ENCODE measurements around the gene CPNE2. TPM values are rescaled to one million over a fixed set of nuclear protein-coding genes. Genes with fewer than 3 reads are reported as not detected.

The CPNE2 gene
- total RNA-seq, 4 donors from 2014 or later = 41.6 to 154 (median 84.2) TPM

DNA sequence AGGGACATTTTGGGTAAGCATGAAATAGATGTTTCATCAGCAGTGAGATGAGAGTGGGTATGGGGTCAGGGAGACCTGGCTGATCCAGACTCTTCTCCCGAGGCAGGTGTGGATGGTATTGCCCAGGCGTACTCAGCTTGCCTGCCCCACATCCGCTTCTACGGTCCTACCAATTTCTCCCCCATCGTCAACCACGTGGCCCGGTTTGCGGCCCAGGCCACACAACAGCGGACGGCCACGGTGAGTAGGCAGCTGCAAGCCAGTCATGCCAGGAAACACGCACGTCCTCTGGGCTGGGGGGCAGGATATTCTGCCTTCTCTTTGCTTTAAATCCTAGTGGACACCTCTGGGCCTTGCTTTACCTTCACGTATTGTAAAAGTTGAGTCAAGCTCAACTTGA, 44.7 kb downstream of the CPNE2 start:
- TF ChIP-seq POLR2A (IDR thresholded peaks at IDR 0.05) = no peak
- TF ChIP-seq, protein P1, sequence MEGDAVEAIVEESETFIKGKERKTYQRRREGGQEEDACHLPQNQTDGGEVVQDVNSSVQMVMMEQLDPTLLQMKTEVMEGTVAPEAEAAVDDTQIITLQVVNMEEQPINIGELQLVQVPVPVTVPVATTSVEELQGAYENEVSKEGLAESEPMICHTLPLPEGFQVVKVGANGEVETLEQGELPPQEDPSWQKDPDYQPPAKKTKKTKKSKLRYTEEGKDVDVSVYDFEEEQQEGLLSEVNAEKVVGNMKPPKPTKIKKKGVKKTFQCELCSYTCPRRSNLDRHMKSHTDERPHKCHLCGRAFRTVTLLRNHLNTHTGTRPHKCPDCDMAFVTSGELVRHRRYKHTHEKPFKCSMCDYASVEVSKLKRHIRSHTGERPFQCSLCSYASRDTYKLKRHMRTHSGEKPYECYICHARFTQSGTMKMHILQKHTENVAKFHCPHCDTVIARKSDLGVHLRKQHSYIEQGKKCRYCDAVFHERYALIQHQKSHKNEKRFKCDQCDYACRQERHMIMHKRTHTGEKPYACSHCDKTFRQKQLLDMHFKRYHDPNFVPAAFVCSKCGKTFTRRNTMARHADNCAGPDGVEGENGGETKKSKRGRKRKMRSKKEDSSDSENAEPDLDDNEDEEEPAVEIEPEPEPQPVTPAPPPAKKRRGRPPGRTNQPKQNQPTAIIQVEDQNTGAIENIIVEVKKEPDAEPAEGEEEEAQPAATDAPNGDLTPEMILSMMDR (IDR thresholded peaks at IDR 0.05) = no peak
- TF ChIP-seq EP300 (IDR thresholded peaks at IDR 0.05; ENCODE audit: low read depth) = no peak
- TF ChIP-seq POLR2AphosphoS5 (IDR thresholded peaks at IDR 0.05) = no peak
- 67 to 89% methylated on average over 3 to 14 of the region's 14 CpGs for WGBS, 2 donors (ENCODE audit: low coverage in 1 of 2)
- intact Hi-C loops (cut with DNase I; ENCODE audit: low total_unique reads) (no loop called here), in situ Hi-C loops (cut with MboI; ENCODE audit: low pct_ligation_motif_present in 1 of 4, low pct_unique_long_range_greater_than_20kb in 1 of 4, low sequenced_read_pairs in 3 of 4) (no loop called here)
- no peaks in the 10 kb centered on the region for H3K9me3 ChIP-seq
- no peaks in the 10 kb centered on the region for H3K27me3 ChIP-seq
- H3K4me1 ChIP-seq = peaks cover 22 to 54% (median 47%) of the 10 kb centered on the region in 4 donors
- DNase-seq = no peak
- H3K36me3 ChIP-seq = no peaks in the 10 kb centered on the region
- no peak overlapping the region for H3K4me3 ChIP-seq
- no peak overlapping the region for H3K27ac ChIP-seq

DNA sequence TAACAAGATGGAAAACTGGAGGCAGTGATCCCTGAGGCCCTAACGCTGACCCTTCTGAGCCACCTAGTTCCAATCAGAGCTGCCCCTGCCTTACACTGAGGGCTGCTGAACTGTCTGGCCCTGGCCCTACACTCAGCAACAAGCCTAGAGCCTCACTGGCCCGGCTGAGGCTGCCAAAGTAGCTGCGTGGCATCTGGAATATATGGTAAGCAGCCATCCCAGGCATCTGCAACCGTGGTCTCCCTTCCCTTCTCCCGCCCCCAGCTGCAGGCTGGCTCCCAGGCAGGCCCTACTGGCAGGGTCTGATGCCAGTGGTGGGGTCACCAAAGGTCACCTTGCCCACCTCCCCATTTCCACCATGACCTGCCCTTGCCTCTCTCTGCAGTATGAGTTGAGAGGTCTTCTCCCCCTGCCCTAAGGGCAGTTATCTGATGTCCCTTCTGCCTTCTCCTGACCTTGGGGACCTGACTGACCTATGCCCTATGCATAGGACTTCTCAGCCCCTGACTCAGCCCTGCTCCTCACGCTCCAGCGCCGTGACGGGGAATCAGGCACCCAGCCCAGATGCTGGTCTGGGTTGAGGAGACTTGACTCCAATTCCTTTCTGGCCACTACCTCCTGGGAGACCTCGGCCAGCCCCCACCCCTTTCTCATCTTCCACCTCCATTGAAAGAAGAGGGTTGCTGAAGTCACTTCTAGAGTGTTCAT, 45.3 kb downstream of the CPNE2 start:
- Histone ChIP-seq H3K36me3 (no peaks in the 10 kb centered on the region), H3K27me3 (no peaks in the 10 kb centered on the region), H3K27ac (no peak overlapping the region), H3K9me3 (no peaks in the 10 kb centered on the region), H3K4me3 (no peak overlapping the region), H3K4me1 (peaks cover 15 to 56% (median 47%) of the 10 kb centered on the region in 4 donors)
- no peak for DNase-seq
- intact Hi-C loops (cut with DNase I; ENCODE audit: low total_unique reads) (no loop called here), in situ Hi-C loops (cut with MboI; ENCODE audit: low pct_ligation_motif_present in 1 of 4, low pct_unique_long_range_greater_than_20kb in 1 of 4, low sequenced_read_pairs in 3 of 4) (no loop called here)
- 84% methylated on average over 10 of the region's 10 CpGs; no CpG with 5 or more reads in 1 of the 2 donors for WGBS, 2 donors (ENCODE audit: low coverage in 1 of 2)
- no peak for TF ChIP-seq POLR2A (IDR thresholded peaks at IDR 0.05)
- no peak for TF ChIP-seq EP300 (IDR thresholded peaks at IDR 0.05; ENCODE audit: low read depth)
- TF ChIP-seq, protein P1 (IDR thresholded peaks at IDR 0.05) = no peak
- TF ChIP-seq POLR2AphosphoS5 (IDR thresholded peaks at IDR 0.05) = no peak

- Histone ChIP-seq H3K27ac (no peak overlapping the region), H3K9me3 (no peaks in the 10 kb centered on the region), H3K27me3 (no peaks in the 10 kb centered on the region), H3K36me3 (no peaks in the 10 kb centered on the region), H3K4me3 (no peak overlapping the region), H3K4me1 (peaks cover 16 to 56% (median 47%) of the 10 kb centered on the region in 4 donors)
- TF ChIP-seq POLR2A (IDR thresholded peaks at IDR 0.05) (no peak), EP300 (IDR thresholded peaks at IDR 0.05; ENCODE audit: low read depth) (no peak), POLR2AphosphoS5 (IDR thresholded peaks at IDR 0.05) (no peak)
- TF ChIP-seq, protein P1 (IDR thresholded peaks at IDR 0.05) = no peak
- in situ Hi-C loops (cut with MboI; ENCODE audit: low pct_ligation_motif_present in 1 of 4, low pct_unique_long_range_greater_than_20kb in 1 of 4, low sequenced_read_pairs in 3 of 4) = no loop called here
- intact Hi-C loops (cut with DNase I; ENCODE audit: low total_unique reads) = no loop called here
- DNase-seq = no peak
- WGBS, 2 donors (ENCODE audit: low coverage in 1 of 2) = 50 to 85% methylated on average over 2 to 10 of the region's 10 CpGs
These were observed 46.0 kb downstream of the CPNE2 start for GRCh38 chr16:57138281-57138935.

- H3K9me3 ChIP-seq = no peaks in the 10 kb centered on the region
- H3K27ac ChIP-seq = peak overlapping the region in 2 of 4 donors; percentile 50
- WGBS, 2 donors (ENCODE audit: low coverage in 1 of 2) = 79% methylated on average over 7 of the region's 7 CpGs; no CpG with 5 or more reads in 1 of the 2 donors
- no peaks in the 10 kb centered on the region for H3K27me3 ChIP-seq
- H3K4me1 ChIP-seq = peaks cover 11 to 40% (median 32%) of the 10 kb centered on the region in 4 donors
- no peak for TF ChIP-seq POLR2AphosphoS5 (IDR thresholded peaks at IDR 0.05)
- TF ChIP-seq, protein P1 (IDR thresholded peaks at IDR 0.05) = no peak
- no peak for TF ChIP-seq POLR2A (IDR thresholded peaks at IDR 0.05)
- in situ Hi-C loops (cut with MboI; ENCODE audit: low pct_ligation_motif_present in 1 of 4, low pct_unique_long_range_greater_than_20kb in 1 of 4, low sequenced_read_pairs in 3 of 4) = no loop called here
- no peak overlapping the region for H3K4me3 ChIP-seq
- intact Hi-C loops (cut with DNase I; ENCODE audit: low total_unique reads) = no loop called here
- H3K36me3 ChIP-seq = no peaks in the 10 kb centered on the region
- DNase-seq = no peak
These were observed 48.7 kb downstream of the CPNE2 start for GRCh38 chr16:57140931-57141668.
